ENCODE data around the gene KCNJ2. TPM values are rescaled to one million over a fixed set of nuclear protein-coding genes. Genes with fewer than 3 reads are reported as not detected.
A peak's percentile ranks its signal among the peaks of the same experiment; 100 is the strongest.

KCNJ2 gene
- total and polyA plus RNA-seq, 12 donors: 3.0 to 76.0 (median 41.9) TPM

GRCh38 chr17:70169709-70170597 lies 621 bp downstream of the KCNJ2 start:
- DNase-seq (no peak), ATAC-seq (peak; percentile 5 to 81 (median 42))
- Histone ChIP-seq H3K9me3 (no peaks in the 10 kb centered on the region), H3K4me3 (peak overlapping the region; percentile 61 to 97 (median 78)), H3K27me3 (no peaks in the 10 kb centered on the region), H3K36me3 (peaks cover 0 to 4% (median 2%) of the 10 kb centered on the region in 9 donors), H3K4me1 (peaks cover 0 to 29% (median 13%) of the 10 kb centered on the region in 9 donors), H3K27ac (peak overlapping the region; percentile 89 to 98 (median 95))
- TF ChIP-seq, protein P1, sequence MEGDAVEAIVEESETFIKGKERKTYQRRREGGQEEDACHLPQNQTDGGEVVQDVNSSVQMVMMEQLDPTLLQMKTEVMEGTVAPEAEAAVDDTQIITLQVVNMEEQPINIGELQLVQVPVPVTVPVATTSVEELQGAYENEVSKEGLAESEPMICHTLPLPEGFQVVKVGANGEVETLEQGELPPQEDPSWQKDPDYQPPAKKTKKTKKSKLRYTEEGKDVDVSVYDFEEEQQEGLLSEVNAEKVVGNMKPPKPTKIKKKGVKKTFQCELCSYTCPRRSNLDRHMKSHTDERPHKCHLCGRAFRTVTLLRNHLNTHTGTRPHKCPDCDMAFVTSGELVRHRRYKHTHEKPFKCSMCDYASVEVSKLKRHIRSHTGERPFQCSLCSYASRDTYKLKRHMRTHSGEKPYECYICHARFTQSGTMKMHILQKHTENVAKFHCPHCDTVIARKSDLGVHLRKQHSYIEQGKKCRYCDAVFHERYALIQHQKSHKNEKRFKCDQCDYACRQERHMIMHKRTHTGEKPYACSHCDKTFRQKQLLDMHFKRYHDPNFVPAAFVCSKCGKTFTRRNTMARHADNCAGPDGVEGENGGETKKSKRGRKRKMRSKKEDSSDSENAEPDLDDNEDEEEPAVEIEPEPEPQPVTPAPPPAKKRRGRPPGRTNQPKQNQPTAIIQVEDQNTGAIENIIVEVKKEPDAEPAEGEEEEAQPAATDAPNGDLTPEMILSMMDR (IDR thresholded peaks at IDR 0.05): no peak
- intact Hi-C loops (cut with DNase I): loop anchor here in 8 of 10 donors (2.0 to 10.0 kb wide), 11 partner anchors 135 to 601 kb away; no protein-coding TSS in a partner anchor
- WGBS, 2 donors: 6% methylated on average over 24 of the region's 24 CpGs

- peak overlapping the region; percentile 61 to 97 (median 78) for H3K4me3 ChIP-seq
Observed at GRCh38 chr17:70171159-70171558, 1.8 kb downstream of the KCNJ2 start.

DNA sequence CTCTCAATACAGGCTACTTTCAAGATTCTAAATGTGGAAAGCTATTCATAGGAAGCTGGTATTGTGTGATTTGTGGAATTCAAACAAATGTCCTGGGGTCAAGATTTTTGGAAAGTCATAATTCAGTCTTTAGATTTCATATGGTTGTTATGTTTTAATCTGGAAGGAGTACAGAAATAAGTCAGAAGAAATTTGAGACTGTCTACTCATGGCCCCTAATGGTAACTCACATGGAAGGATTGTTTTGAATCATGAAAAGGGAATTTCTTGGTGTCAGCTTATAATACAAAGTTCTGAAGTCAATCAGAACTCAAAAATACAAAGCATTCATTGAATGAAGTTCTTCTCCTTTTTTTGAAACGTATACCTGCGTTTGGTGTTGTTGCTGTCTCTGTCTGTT lies 3.1 kb downstream of the KCNJ2 start:
- H3K9me3 ChIP-seq: no peaks in the 10 kb centered on the region
- 46 to 58% methylated on average over 2 of the region's 2 CpGs for WGBS, 2 donors
- peaks cover 0 to 41% (median 18%) of the 10 kb centered on the region in 9 donors for H3K4me1 ChIP-seq
- peak overlapping the region in 9 of 10 donors; percentile 3 to 98 (median 95) for H3K27ac ChIP-seq
- TF ChIP-seq, protein P1 (IDR thresholded peaks at IDR 0.05): no peak
- ATAC-seq (no peak), DNase-seq (no peak)
- intact Hi-C loops (cut with DNase I): loop anchor here in 4 of 10 donors (10.0 kb wide), 3 partner anchors 132 to 352 kb away; no protein-coding TSS in a partner anchor
- H3K4me3 ChIP-seq: peak overlapping the region in 9 of 10 donors; percentile 62 to 97 (median 79)
- no peaks in the 10 kb centered on the region for H3K27me3 ChIP-seq
- H3K36me3 ChIP-seq: peaks cover 0 to 29% (median 11%) of the 10 kb centered on the region in 9 donors

More at GRCh38 chr17:70171159-70171558, 1.8 kb downstream of the KCNJ2 start:
- peaks cover 0 to 16% (median 11%) of the 10 kb centered on the region in 9 donors for H3K36me3 ChIP-seq
- DNase-seq: no peak
- ATAC-seq: peak in 1 of 8 donors; percentile 18
- TF ChIP-seq, protein P1 (IDR thresholded peaks at IDR 0.05): no peak
- H3K27me3 ChIP-seq: no peaks in the 10 kb centered on the region
- peak overlapping the region; percentile 39 to 98 (median 95) for H3K27ac ChIP-seq
- H3K9me3 ChIP-seq: no peaks in the 10 kb centered on the region
- peaks cover 0 to 33% (median 10%) of the 10 kb centered on the region in 9 donors for H3K4me1 ChIP-seq
- 30 to 38% methylated on average over 5 of the region's 5 CpGs for WGBS, 2 donors
- intact Hi-C loops (cut with DNase I): loop anchor here in 4 of 10 donors (10.0 kb wide), 3 partner anchors 134 to 354 kb away; no protein-coding TSS in a partner anchor

DNA sequence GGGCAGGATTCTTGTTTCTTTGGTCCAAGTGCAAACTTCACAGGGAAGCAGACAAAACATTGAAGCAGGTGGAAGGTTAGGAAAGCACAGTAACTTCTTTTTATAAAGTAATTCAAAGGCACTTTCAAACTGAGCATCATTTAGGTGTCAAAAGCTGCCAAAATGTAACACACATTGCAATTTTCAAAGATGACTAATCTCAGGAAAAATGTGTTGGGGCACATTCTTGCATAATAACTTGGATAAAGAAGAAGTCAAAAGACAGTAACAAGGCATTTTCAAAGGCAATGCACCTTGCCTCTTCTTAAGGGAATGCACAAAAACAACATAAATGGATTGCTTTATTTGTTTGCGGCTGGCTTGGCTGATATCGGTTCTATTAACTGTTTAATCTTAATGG lies 3.6 kb downstream of the KCNJ2 start:
- Histone ChIP-seq H3K4me1 (peaks cover 0 to 41% (median 21%) of the 10 kb centered on the region in 9 donors), H3K4me3 (peak overlapping the region in 9 of 10 donors; percentile 62 to 97 (median 79)), H3K9me3 (no peaks in the 10 kb centered on the region), H3K27ac (peak overlapping the region in 9 of 10 donors; percentile 3 to 98 (median 95)), H3K36me3 (peaks cover 0 to 29% (median 11%) of the 10 kb centered on the region in 9 donors), H3K27me3 (no peaks in the 10 kb centered on the region)
- ATAC-seq (no peak), DNase-seq (no peak)
- 45 to 63% methylated on average over 2 of the region's 2 CpGs for whole genome bisulfite sequencing, 2 donors
- TF ChIP-seq, protein P1 (IDR thresholded peaks at IDR 0.05): no peak
- intact Hi-C loops (cut with DNase I): loop anchor here in 4 of 10 donors (10.0 kb wide), 3 partner anchors 132 to 352 kb away; no protein-coding TSS in a partner anchor

All from heart right ventricle (tissue), 16 donors.